NCI-H526 treated with DMSO at 0.1 percent for 48 hours (cell line): ENCODE results near the gene AHCYL2.
"Not testable (repeated sequence)": the region's sequence is repeated elsewhere in the genome, so short reads cannot be mapped to it uniquely, and the experiment has no call there.

Experiments
- DNase-seq: peaks from one replicate; lab custom pipeline; 2025; lab: John Stamatoyannopoulos, UW

AHCYL2 gene

GRCh38 chr7:129426482-129426881 lies 201.7 kb downstream of the AHCYL2 start:
- DNase-seq, result no peak

GRCh38 chr7:129427526-129428045 lies 202.8 kb downstream of the AHCYL2 start:
- DNase-seq, result no peak

GRCh38 chr7:129431911-129432643 lies 207.2 kb downstream of the AHCYL2 start:
- DNase-seq, result no peak

- DNase-seq, result peak; percentile 90
These were observed 209.2 kb downstream of the AHCYL2 start, which contains the start of gene STRIP2 for GRCh38 chr7:129433847-129434674. Gene STRIP2, plus strand, starts transcription at chr7:129434432. Its CDS starts 41 bp downstream, at chr7:129434473.

- peak; percentile 41 for DNase-seq
These were observed 210.0 kb downstream of the AHCYL2 start for GRCh38 chr7:129434675-129435318.

GRCh38 chr7:129435414-129435829 lies 210.6 kb downstream of the AHCYL2 start:
- DNase-seq, result no peak

GRCh38 chr7:129436335-129436923 lies 211.6 kb downstream of the AHCYL2 start:
- DNase-seq, result peak; percentile 21

- DNase-seq, result no peak
These were observed 212.4 kb downstream of the AHCYL2 start for GRCh38 chr7:129437190-129437589.

- no peak for DNase-seq
These were observed 213.5 kb downstream of the AHCYL2 start for GRCh38 chr7:129438281-129438838.

- no peak for DNase-seq
These were observed 214.2 kb downstream of the AHCYL2 start for GRCh38 chr7:129438839-129439651.

- DNase-seq, result no peak
These were observed 215.3 kb downstream of the AHCYL2 start for GRCh38 chr7:129439963-129440625.

- DNase-seq, result no peak
These were observed 218.8 kb downstream of the AHCYL2 start for GRCh38 chr7:129443612-129444011.

GRCh38 chr7:129444776-129445175 lies 219.9 kb downstream of the AHCYL2 start:
- not testable (repeated sequence) for DNase-seq

- DNase-seq, result not testable (repeated sequence)
These were observed 222.1 kb downstream of the AHCYL2 start for GRCh38 chr7:129446925-129447324.

GRCh38 chr7:129447445-129447844 lies 222.6 kb downstream of the AHCYL2 start:
- not testable (repeated sequence) for DNase-seq

- not testable (repeated sequence) for DNase-seq
These were observed 223.8 kb downstream of the AHCYL2 start for GRCh38 chr7:129448608-129449007.

GRCh38 chr7:129450295-129450694 lies 225.5 kb downstream of the AHCYL2 start:
- no peak for DNase-seq

- no peak for DNase-seq
These were observed 227.9 kb downstream of the AHCYL2 start for GRCh38 chr7:129452589-129453231.

- no peak for DNase-seq
These were observed 228.8 kb downstream of the AHCYL2 start for GRCh38 chr7:129453510-129454248.
